H54 (cell line): ENCODE measurements around the gene TOR3A.

Source experiments
- DNase-seq: peaks from one replicate; pipeline ENCODE4 v3.0.0; 2011; ENCODE audit warnings: low spot score, mixed read lengths; ENCODE audit not compliant: insufficient read length
- FAIRE-seq: peaks from 3 replicates; lab custom pipeline; 2011; peaks lifted over from hg19 to GRCh38; lab: Jason Lieb, UNC
- POLR2A ChIP-seq: IDR thresholded peaks from 2 replicates; pipeline ENCODE4 v1.6.1; 2011; ENCODE audit warnings: low read depth, mild to moderate bottlenecking, low read length

Gene TOR3A

DNA sequence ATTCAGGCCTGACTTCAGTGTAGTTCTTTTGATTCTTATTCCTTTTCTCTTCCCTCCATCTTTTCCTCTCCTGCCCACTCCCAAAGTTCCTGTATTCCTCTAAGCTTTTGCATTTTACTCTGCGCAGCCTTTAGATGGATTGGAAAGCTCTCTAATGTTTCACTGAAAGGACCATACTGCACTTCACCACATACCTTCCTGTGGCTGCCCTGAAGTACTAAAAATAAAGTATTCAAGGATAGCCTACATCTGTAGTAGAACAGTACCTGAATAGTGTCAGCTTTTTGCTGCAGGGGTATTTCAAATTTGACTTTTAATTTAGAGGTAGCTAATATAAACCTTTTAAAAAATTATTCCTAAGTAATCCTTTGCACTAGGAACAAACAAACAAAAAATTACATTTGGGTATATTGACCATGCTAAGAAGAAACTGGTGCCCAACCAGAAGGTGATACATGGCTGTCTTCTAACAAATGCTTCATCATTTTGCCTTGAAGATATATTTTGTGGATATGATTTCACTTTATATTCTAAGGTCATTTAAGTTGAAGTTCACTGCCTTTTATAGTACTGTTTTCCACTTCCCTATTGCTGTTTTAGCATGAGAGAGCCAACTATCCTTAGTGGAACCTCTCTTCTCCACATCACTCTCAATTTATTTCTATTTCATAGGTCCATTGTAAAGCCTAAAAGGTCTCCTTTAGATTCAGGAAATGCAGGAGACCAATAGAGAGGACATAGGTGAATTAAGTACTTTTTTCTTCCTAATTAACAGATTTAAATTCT lies 33.3 kb upstream of the TOR3A start:
- DNase-seq, result no peak
- TF ChIP-seq POLR2A, result no peak
- FAIRE-seq, result no peak

DNA sequence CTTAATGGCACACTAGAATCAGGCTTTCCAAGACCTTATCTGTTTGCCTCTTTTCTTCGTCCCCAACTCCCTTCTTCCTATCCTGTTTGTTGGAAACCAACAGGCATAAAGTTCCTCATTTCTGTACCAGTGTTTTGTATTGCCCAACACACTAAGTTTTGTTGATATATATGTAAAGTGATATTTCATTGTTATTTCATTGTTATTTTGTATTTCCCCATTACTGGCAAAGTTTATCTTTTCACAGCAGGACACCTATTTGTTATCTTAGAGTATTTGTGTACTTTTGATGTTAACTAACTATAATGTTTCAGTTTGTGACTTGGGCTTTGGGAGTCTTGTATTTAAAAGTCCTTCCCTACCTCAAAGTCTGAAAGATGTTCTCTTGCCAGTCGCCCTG lies 29.1 kb upstream of the TOR3A start:
- no peak for FAIRE-seq
- TF ChIP-seq POLR2A, result no peak
- DNase-seq, result no peak

DNA sequence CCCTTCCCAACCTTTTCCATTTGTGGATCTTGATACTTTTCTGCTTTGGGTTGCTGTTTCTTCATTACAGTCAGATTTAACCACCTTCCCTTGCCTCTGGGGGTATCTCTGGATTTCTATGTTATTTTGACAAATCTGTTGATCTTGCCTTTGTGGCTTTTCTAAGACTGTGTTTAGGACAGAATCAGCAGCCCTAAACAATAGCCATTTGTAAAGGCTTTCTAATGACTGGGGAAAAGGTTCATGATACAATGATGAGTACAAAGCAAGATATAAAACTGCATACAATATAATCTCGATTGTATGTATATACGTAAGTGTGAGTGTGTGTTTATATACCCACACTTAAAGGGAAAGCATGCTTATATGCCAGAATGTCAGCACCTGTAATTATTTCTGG lies 28.4 kb upstream of the TOR3A start:
- no peak for DNase-seq
- no peak for TF ChIP-seq POLR2A
- FAIRE-seq, result no peak

DNA sequence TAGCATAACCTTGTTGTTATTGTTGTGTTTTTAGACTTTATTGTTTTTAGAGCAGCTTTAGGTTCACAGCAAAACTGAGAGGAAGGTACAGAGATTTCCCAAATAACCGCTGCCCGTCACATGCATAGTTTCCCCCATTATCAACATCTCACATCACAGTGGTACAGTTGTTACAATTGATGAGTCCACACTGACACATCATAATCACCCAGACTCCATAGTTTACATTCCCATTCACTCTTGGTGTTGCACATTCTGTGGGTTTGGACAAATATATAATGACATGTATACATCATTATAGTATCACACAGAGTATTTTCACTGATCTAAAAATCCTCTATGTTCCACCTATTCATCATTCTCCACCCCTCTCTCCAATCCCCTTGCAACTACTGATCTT lies 25.9 kb upstream of the TOR3A start:
- no peak for DNase-seq
- no peak for TF ChIP-seq POLR2A
- no peak for FAIRE-seq

DNA sequence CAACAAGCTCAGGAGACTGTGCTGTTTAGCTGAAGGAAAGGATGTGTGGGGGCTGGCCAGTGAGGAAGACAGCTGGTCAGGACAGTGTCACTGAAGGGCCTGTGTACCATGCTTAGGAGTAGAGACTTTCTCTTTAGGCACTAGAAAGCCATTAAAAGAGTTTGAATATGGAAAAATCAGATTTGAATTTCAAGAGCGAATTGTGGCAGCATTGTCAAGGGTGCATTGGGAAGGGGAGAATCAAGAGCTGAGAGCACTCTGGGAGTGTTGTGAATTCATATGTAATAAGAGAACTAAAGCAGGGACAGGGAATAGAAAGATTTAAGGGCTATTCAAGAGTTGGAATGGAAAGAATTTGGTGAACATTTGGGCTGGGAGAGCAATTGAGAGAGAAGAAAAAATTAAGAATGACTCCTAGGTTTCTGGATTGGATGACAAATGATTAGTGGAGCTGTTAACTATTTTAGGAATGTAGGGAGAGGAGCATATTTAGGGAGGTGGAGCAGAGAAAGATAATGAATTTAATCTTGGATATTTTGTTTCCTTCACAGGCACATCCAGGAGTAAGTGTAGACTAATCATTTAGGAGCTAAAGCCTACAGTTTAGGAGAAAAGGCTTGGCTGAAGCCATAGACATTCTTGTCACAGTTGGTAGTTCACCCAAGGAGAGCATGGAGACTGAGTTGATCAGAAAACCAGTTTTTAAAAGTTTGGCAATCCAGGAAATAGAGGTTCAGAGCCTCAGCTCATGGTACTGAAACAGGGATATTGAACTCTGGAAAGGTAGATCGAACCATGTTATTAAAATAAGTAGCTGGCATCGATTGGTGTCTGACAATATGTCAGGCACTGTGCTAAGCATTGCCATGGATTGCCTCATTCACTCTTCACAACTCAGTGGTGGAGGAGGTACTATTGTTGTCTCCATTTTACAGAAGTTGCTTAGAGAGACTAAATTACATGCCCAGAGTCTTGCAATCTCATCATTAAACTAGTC lies 23.1 kb upstream of the TOR3A start:
- TF ChIP-seq POLR2A, result no peak
- FAIRE-seq (no peak), DNase-seq (no peak)

DNA sequence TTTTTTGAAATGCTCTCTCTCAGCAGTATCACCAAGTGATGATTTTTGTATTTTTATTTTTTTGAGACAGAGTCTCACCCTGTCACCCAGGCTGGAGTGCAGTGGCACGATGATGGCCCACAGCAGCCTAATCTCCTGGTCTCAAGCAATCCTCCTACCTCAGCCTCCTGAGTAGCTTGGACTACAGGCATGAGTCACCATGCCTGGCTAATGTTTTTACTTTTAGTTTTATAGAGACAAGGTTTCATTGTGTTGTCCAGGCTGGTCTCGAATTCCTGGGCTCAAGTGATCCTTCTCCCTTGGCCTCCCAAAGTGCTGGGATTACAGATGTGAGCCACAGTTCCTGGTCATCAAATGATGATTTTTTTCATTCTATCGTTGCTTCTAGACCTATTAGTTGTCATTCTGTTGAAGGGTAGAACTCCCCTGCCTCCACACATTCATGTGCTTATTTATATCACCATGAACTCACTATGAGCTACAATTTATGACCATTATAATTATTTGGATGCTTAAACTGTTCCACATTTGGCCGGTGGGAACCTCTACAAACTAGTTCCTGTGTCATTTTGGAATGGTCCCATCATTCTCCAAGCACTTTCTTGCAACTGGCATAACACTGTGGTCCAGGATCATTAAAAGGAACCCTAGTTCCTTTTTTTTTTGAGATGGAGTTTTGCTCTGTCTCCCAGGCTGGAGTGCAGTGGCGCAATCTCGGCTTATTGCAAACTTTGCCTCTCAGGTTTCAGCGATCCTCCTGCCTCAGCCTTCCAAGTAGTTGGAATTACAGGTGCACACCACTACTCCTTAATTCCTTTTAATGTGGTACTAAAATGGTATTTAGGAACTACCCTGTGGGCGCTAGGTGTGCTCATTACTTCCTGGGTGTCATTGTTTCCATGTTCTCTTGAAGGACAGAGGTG lies 20.2 kb upstream of the TOR3A start:
- FAIRE-seq, result no peak
- no peak for DNase-seq
- no peak for TF ChIP-seq POLR2A

DNA sequence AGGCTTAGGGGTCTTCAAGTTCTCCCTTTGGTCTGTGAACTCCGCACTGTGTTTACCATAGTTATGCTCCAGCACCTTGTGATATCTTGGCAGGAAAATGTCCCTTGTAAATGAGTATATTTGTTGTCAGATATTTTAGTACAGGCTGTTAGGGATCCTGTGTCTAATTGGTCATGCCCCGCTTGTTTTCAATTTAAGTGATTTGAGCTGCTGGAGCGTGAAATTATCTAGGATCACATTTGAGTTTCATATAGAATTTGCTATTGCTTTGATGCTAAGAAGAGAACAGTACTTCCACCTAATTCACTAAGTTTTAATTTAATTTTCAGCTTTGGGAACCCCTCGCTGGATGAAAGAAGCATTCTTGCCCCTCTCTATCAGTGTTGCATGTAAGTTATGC lies 15.4 kb upstream of the TOR3A start:
- FAIRE-seq, result no peak

DNA sequence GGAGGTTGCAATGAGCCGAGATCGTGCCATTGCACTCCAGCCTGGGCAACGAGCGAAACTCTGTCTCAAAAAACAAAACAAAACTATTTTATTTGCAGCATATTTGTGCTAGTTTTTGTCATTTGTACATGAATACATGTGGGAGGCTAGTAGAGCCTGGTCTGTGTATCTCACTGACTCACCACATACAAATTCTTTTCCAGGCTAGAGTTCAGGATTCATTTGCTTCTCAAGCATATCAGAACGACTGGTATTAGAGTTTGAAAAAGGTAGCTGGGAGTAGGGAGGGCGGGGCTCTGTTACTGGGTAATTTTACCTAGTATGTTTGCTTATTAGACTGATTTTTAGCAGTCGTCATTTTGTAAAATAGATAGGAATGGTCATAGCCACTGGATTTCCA lies 4.5 kb upstream of the TOR3A start:
- DNase-seq (peak; percentile 45), FAIRE-seq (no peak)
- no peak for TF ChIP-seq POLR2A

More for the DNA sequence above, 15.4 kb upstream of the TOR3A start:
- TF ChIP-seq POLR2A, result no peak
- DNase-seq, result no peak

DNA sequence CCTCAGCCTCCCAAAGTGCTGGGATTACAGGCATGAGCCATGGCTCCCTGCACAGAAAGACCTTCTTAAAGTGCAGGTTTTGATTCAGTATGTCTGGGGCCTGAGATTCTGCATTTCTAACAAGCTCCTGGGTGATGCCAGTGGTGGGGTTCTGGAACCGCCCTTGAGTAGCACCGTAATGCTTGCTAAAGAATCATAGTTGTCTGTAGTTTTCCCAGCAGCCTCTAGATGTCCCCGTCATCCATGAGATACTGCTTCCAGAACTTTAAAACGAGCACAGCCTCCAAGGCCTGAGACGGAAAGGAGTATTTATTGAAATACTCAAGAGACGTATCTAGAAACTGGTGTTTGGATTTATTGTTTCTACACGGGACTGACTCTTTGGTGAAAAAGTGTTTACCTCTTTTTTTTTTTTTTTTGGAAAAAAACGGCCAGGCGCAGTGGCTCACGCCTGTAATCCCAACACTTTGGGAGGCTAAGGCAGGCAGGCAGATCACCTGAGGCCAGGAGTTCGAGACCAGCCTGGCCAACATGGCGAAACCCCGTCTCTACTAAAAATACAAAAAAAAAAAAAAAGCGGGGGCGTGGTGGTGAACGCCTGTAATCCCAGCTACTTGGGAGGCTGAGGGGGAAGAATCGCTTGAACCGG lies 2.6 kb upstream of the TOR3A start:
- FAIRE-seq, result no peak

DNA sequence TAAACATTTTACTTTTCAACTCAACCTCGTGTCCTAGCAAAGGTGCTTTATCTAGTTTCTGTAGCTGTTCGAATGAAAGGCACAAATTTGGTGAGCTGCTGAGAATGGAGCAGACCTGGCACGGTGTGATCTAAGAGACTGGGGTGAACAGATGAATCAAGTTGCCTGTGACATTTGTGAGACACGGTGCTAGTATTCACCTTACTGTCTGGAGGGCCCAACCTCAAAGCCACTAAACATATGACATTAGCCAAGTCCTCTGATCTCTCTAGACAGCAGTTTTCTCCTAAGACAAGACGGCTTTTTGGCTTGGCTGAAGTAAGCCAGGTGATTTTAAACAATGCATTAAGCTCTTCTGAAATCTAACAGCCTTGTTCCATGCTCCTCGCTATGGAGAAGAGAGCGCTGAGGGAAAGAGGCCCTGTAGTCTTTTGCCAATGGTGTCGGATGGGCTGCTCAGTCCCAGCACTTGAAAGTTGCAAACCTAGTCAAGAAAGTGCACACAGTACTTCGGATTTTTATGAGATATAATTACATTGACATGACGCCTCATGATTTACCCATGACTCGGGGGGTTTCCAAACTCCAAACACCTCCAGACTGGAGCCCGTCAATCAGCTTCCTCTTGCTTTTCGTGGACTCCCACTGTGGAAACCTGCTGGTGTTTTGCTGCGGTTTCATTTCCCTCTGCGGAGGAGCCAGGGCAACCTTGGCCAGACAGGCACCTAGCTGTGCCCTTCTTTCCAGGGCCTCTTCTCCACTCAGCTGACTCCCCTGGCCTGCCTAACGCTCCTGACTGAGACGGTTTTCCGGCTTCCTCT lies 794 bp upstream of the TOR3A start:
- TF ChIP-seq POLR2A, result no peak
- FAIRE-seq (no peak), DNase-seq (no peak)

More for the DNA sequence above, 2.6 kb upstream of the TOR3A start:
- no peak for TF ChIP-seq POLR2A
- no peak for DNase-seq

DNA sequence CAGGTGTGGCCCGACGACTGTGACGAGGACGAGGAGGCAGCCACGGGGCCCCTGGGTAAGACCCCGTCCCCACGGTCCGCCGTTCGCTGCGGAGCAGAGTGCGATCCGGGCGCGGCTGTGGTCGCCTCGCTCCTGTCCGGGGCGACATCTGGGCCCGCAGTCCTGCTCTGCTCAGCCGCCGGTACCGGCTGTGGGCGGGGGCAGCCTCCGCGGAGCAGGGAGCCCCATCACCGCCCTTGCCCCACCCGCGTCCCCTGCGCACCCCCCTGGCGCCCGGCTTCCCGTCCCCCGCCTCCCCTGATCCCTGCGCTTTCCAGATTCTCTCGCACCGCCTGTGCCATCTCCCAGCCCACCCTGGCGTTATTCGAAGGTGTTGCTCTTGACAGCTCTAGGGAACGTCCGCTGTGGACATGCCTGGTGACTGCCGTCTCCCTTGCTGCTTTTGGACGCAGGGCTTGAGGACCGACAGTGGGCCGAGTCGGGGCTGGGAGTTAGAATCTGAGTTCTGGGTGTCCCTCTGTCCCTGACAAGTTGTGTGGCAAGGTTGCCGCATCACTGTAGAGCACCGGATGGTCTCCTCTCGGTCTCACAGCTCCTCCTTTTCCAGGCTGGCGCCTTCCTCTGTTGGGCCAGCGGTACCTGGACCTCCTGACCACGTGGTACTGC lies 596 bp downstream of the TOR3A start:
- no peak for TF ChIP-seq POLR2A
- FAIRE-seq, result no peak
- DNase-seq, result peak; percentile 34

DNA sequence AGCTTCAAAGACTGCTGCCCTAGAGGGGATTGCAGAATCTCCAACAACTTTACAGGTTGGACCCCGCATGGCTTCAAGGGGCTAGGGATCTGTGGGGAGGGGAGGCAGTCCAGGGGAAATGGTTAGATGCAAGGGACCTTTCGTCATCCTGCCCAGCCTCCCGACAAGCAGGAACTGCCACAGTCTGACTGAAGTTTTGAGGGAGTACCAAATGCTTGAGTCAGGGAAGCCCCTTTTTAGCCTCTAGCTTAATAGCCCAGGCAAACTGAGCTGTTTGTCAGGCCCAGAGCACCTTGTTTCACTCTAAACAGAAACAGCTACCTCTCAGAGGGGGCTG lies 1.1 kb downstream of the TOR3A start:
- TF ChIP-seq POLR2A, result no peak
- DNase-seq (no peak), FAIRE-seq (no peak)
